Measurements from ENCODE around the gene OR2T8.
"Not testable (repeated sequence)": the region's sequence is repeated elsewhere in the genome, so short reads cannot be mapped to it uniquely, and the experiment has no call there.

Gene OR2T8, protein sequence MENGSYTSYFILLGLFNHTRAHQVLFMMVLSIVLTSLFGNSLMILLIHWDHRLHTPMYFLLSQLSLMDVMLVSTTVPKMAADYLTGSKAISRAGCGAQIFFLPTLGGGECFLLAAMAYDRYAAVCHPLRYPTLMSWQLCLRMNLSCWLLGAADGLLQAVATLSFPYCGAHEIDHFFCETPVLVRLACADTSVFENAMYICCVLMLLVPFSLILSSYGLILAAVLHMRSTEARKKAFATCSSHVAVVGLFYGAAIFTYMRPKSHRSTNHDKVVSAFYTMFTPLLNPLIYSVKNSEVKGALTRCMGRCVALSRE

DNA sequence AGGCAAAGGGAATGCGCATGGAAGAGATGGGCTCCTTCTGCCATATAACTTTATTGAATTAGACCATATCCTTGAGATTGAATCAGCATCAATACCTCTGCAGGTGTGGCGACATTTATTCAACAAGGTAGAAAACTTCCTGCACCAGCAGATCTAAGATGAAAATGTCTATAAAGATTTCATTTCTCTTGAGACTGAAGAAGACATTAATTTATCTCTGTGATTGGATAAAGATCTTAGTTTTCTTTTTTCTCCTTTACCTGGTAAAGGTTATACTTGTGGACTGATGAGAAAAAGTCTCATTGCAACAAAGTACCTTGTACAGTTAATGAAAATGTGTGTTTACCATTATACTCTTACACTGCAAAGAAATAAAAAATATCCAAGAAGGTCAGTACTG, at the start of gene OR2T8:
Gene OR2T8 (plus strand): TSS at position 301 of the 400 bp plus-strand sequence. CDS start 766 bp downstream, outside the sequence.
- DNase-seq (ENCODE audit: low spot score): no peak
- FAIRE-seq: no peak

DNA sequence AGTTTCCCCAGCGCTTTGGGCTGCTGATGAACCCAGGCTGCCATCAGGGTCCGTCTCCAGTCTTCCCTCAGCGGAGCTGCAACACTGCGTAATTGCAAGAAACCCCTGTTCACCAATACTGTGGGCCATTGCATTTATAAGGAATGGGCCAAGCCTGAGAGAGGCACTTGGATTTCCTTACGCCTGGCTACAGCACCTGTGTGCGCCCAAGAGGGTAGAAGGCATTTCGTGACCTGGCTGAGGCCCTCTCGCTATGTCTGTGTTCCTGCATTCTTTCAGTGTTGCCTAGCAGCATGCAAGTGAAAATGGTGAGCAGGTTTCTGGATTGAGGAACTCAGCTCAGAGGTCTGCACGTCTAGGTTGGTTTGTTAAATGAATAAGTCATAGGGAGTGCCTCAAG, 36.7 kb upstream of the OR2T8 start:
- no peak for FAIRE-seq
- no peak for DNase-seq (ENCODE audit: low spot score)

DNA sequence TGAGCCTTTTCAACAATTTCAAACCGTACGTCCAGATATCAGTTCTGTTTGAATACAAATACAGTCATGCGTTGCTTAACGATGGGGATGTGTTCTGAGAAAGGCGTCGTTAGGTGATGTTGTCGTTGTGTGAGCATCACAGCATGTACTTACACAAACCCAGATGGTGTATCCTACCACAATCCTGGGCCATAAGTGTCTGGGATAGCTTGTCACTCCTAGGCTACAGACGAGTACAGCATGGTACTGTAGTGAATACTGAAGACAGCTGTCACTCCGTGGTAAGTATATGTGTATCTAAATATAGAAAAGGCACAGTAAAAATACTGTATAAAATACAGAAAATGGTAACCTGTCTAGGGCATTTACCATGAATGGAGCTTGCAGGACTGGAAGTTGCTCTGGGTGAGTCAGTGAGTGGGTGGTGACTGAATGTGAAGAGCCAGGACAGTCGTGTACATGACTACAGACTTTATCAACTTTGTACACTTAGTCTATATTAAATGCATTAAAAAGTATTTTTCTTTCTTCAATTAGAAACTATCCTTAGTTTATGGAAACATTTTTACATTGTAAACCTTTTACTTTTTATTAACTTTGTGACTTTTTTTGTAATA, 35.1 kb upstream of the OR2T8 start:
- peak; percentile 20 for FAIRE-seq
- DNase-seq (ENCODE audit: low spot score): no peak

DNA sequence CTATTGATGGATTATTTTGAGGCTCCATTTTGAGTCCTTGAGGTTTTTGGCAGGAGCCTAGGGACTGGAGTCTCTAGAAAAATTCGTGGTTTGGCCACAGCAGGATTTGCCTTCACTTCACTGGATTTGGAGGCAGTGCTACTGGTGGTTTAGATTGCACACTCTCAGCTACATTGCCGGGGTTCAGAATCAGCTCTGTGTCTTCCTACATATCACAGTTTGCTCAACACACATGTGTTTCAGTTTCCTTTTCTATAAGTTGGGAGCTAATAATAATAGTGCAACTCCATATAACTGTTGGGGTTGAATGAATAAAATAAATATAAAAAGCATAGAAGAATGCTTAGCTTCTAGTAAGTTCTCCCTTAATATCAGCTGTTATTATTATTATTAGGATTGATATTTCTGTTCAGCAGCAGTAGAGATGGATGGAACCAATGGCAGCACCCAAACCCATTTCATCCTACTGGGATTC, 24.9 kb upstream of the OR2T8 start, which contains the start of gene OR2W3:
Gene OR2W3 (plus strand): TSS at position 425 of the 475 bp plus-strand sequence. CDS start 0 bp downstream, at position 425.
- FAIRE-seq (no peak), DNase-seq (ENCODE audit: low spot score) (no peak)

DNA sequence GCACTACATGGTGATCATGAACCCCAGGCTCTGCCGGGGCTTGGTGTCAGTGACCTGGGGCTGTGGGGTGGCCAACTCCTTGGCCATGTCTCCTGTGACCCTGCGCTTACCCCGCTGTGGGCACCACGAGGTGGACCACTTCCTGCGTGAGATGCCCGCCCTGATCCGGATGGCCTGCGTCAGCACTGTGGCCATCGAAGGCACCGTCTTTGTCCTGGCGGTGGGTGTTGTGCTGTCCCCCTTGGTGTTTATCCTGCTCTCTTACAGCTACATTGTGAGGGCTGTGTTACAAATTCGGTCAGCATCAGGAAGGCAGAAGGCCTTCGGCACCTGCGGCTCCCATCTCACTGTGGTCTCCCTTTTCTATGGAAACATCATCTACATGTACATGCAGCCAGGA, 24.1 kb upstream of the OR2T8 start:
- DNase-seq (ENCODE audit: low spot score) (no peak), FAIRE-seq (no peak)

DNA sequence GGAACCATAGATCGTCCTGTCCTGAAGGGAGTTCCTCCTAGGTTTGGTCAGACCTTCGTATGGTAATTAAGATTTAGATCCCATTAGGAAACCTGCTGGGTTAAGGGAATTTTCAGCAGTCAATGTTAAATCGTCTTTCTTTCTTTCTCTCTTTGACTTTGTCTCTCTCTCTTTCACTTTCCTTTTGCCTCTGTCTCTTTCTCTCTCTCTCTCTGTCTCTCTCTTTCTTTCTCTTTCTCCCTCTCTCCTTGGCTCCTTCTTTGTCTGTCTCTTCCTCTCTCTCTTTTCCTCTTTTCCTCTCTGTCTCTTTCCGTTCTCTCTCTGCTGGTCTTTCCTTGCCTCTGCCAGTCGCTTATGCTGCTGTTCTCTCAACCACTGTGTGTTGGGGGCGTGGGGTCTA, 15.9 kb upstream of the OR2T8 start:
- no peak for DNase-seq (ENCODE audit: low spot score)
- FAIRE-seq: no peak

DNA sequence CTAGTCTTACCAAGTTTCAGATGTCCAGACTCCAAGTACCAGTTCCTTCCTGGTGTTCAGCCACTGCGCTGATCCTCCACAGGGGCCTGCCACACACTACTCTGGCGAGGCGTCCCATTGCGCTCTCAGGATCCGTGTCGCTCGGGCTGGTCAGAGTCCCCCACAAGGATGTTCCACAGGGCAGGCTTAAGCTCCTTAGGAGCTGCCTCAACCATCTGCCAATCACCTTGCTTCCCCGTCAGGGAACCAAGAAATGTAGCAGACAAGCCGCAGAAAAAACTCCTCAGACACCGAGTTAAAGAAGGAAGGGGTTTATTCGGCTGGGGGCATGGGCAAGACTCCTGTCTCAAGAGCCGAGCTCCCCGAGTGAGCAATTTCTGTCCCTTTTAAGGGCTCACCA, 14.9 kb upstream of the OR2T8 start:
- no peak for FAIRE-seq
- DNase-seq (ENCODE audit: low spot score): no peak

DNA sequence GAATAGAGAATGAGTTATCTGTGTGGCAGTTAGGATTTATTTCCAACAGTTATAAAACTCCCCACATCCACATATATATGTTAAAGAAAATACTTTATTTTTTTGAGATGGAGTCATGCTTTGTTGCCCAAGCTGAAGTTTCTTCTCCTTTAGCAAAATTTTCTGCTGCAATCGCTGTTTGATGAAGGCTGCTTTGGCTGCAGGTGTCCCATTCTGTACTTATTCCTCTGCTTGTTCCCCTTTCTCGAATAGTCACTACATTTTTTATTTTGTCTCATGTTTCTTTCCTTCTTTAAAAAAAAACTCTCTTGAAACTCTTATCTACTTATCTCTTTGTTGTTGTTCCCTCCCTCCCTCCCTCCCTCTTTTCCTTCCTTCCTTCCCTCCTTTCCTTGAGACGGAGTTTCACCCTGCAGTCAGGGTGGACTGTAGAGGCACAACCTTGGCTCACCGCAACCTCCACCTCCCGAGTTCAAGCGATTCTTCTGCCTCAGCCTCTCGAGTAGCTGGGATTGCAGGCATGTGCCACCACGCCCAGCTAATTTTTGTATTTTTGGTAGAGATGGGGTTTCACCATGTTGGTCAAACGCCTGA, 14.0 kb upstream of the OR2T8 start:
- FAIRE-seq: no peak
- DNase-seq (ENCODE audit: low spot score): no peak

DNA sequence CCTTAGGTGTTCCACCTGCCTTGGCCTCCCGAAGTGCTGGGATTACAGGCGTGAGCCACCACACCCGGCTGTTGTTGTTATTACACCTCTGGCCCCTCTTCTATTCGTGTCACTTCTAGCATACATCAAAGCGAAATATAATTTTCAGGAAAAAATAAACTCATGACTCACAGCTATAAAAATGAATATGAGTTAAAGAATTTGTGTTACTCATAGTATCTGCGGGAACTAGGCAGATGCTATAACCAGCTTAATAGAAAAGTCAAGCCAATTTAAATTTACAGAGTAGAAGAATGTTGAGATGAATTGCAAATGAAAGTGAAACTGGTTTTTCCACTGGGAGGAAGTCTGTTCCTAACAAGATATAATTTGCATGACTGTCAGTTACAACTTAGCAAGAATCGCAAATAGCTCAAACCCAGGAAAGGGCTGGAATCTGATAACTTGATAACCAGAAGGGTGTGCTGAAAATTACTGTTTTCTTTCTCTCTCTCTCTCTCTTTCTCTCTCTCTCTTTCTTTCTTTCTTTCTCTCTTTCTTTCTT, 13.5 kb upstream of the OR2T8 start:
- FAIRE-seq (no peak), DNase-seq (ENCODE audit: low spot score) (peak; percentile 50)

DNA sequence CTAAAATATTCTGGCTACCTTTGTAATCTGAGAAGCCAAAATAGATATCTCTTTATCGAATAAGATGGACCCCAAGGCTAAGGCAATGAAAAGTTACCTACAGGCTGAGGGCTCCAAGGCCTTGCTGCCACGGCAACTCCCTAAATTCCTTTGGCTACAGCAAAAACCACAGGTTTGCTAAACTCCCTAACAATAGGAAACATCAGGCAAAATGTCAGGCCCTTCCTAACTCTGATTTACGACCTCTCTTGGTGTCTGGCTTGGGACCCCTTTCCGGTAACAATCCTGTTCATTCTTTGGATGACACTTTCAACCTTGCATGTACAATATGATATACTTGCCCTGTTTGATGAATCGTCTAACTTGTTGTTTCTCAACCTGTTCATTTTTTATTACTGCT, 11.3 kb upstream of the OR2T8 start:
- FAIRE-seq: no peak

DNA sequence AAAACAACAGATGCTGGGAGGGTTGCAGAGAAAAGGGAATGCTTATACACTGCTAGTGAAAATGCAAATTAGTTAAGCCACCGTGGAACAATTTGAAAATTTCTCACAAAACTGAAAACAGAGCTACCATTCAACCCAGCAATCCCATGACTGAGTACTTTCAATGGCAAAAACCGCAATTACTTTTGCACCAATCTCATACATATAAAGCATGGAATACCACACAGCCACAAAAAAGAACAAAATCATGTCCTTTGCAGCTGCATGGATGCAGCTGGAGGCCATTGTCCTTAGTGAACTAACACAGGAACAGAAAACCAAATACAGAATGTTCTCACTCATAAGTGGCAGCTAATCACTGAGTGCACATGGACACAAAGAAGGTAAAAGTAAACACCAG, 6.3 kb upstream of the OR2T8 start:
- FAIRE-seq (no peak), DNase-seq (ENCODE audit: low spot score) (no peak)

More for the DNA sequence above, 11.3 kb upstream of the OR2T8 start:
- DNase-seq (ENCODE audit: low spot score): peak; percentile 41

DNA sequence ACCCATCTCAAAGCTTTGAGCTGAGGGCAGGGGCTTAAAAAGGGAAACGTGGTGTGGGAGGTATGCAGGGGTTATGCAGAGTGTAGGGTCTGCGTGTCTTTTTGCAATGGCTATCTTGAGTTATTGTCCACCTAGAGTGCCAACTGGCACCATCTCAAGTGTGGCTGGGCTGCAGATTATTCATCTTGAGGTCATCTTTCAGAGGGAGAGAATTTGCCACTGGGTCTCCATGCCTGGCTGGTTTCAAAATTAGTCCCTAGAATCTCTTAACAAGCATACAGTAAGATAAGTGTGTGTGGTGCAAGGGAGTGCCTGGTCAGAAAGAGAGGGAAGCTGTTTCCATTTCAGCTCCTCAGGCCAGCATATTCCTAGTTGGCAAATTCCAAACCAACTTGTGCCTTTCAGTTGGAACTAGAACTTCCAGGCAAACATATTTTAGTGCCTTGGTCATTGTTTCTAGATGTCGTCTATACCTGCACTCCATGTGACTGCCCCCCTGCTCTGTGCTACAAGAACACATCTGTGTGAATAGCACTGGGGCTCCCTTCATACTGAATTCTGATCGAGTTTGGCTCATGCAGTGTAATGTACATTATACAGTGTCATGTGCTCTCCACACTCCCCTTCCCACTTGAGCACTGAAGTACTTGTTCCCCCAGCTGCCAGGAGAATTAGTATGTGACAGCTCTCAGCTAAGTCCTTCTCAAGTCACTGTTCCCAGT, 5.0 kb upstream of the OR2T8 start:
- FAIRE-seq (peak; percentile 27), DNase-seq (ENCODE audit: low spot score) (no peak)

DNA sequence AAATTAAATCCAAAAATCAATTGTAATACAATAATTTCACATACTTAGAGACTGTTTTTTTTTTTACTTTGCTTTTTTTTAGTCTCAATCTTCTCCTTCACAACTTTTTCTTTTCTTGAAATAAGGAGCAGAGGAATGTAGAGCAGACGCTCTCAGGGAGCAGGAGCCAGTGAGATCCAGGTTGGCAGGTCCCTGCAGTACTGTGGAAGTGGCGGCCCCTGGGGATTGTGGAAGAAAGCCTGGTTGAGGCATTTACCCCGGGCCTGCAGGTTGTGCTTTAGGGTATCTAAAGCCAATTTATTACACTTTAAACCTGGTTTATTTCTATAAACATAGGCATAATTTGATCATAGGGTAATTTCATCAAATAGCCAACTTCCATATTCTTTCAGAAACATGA, 3.9 kb downstream of the OR2T8 start:
- DNase-seq (ENCODE audit: low spot score) (no peak), FAIRE-seq (no peak)

DNA sequence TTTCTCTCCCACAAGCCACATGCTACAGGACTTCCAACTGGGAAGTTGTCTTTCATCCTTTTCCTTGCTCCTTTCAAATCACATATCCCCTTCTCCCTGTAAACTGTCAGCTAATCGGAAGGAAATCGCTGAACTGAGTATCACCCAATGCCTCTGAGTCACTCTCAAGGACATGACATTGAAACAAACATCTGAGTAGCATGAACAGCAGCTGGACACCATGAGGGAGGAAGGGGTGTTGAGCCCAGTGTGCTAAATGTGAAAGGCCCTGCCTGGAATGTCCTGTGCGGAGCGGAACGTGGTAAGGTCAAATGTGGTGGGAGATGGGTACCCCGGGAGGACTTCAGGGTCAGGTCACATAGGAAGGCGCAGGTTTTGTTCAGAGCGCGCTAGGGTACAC, 4.8 kb downstream of the OR2T8 start, which contains the start of gene OR2AJ1:
Gene OR2AJ1 (plus strand): TSS at position 22 of the 400 bp plus-strand sequence. CDS start 8,880 bp downstream, outside the sequence.
- FAIRE-seq: no peak
- DNase-seq (ENCODE audit: low spot score): no peak

DNA sequence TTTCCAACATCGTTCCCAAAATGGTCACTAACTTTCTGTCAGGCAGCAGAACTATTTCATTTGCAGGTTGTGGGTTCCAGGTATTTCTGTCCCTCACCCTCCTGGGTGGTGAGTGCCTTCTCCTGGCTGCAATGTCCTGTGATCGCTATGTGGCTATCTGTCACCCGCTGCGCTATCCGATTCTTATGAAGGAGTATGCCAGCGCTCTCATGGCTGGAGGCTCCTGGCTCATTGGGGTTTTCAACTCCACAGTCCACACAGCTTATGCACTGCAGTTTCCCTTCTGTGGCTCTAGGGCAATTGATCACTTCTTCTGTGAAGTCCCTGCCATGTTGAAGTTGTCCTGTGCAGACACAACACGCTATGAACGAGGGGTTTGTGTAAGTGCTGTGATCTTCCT, 13.9 kb downstream of the OR2T8 start:
- FAIRE-seq (no peak), DNase-seq (ENCODE audit: low spot score) (no peak)

DNA sequence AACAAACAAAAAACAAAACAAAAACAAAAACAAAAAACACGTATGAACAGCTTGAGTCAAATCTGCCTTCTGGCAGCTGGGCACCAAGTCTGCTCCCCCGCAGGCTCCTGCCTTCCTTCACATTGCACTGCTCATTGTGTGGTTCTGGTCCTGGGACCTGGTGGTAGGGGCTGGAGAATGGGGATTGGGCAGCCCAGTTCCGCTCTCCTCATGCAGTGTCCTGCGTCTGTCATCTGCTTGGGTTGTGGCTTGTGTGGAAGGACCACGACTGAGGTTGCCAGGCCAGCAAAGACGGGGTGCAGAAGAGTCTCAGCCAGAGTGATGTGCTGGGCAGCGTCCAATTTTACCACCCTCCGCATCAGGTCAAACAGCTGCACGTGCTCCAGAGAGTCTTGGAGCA, 15.7 kb downstream of the OR2T8 start:
- DNase-seq (ENCODE audit: low spot score) (no peak), FAIRE-seq (no peak)

DNA sequence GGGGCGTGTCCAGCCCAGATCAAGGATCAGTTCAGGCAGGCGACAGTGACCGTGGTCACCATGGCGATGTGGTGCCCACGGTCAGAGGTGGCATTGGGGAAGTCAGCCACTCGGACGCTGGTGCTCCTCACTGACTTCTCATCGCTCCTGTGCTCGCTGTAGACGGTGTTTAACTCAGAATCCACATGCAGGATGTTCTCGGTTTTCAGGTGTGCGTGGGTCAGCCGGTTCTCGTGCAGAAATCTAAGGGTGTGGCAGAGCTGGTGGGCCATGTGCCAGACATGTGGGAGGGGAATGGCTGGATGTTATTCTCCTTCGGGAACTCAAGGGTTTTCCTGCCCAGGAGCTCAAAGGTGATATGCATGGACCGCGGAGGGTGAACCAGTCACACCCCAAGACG, 16.4 kb downstream of the OR2T8 start:
- DNase-seq (ENCODE audit: low spot score) (no peak), FAIRE-seq (no peak)

DNA sequence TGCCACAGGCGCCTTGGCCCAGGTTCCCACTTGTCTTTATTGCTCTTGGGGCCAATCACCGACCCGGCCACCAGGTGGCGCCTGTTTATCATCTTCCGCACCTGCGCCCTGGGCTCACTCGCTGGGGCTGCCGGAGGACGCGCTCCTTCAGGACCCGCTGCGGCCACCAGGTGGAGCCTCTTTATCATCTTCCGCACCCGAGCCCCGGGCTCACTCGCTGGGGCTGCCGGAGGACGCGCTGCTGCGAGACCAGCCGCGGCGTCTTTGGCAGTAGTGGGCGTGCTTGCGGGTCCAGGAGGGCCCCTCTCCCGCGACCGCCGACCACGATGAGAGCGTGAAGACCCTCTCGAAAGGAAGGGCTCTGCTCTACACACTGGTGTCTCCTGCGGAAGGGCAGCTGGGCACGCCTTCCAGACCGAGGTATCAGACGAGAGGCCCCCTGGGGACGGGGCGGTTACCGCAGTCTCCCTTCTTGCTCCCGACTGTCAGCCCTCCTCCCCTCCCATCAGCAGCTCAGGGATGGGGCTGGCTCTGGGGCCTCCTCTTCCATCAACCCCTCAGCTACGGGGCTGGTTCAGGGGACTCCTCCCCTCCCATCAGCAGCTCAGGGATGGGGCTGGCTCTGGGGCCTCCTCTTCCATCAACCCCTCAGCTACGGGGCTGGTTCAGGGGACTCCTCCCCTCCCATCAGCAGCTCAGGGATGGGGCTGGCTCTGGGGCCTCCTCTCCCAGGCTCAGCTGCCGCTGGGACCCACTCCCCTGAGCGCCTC, 17.1 kb downstream of the OR2T8 start:
- FAIRE-seq: not testable (repeated sequence)
- DNase-seq (ENCODE audit: low spot score): peak; percentile 22

DNA sequence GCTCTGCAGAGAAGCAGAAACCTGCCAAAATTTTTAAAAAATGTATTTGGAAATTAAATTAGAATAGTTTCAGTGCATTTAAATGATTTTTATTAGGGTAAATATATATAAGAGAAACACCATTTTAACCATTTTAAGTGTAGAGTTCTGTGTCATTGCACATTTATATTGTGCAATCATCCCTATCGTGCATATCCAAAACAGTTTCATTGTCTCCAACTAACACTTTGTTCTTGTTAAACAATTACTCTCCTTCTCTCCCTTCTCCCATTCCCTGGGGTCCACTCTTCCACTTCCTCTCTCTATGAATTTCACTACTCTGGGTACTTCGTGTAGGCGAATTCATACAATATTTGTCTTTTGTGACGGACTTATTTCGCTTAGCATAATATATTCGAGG, 22.6 kb downstream of the OR2T8 start:
- DNase-seq (ENCODE audit: low spot score) (no peak), FAIRE-seq (no peak)

DNA sequence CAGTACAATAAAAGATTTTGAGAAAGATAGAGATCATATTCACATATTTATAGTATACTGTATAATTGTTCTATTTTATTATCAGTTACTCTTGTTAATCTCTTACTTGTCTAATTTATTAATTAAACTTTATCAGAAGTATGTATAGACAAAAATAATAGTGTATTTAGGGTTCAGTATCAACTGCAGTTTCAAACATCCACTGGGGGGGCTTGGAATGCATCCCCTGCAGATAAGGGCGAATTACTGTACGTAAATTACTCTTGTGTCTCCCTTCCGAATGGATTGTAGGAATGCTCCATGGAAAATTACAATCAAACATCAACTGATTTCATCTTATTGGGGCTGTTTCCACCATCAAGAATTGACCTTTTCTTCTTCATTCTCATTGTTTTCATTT, 28.5 kb downstream of the OR2T8 start, which contains the start of gene OR2L8:
Gene OR2L8 (plus strand): TSS at position 301 of the 400 bp plus-strand sequence. CDS start 0 bp downstream, at position 301.
- FAIRE-seq: no peak
- DNase-seq (ENCODE audit: low spot score): no peak

DNA sequence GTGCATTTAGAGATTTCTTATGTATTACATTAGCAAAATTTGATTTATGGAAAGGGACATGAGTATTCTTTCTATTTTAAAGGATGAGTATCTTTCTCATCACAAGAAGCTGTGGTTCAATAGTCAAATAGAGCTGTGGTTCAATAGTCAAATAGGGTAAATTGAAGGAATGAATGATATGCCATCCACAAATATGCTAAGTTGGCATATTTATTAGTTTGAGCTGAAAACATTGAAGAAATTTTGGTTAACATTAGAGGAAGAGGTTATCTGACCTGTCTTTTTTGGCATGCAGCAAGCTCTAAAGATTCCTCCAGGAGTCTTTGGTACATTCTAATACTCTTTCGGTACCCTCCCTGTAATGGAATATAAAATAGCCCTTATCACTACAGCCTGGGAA, 33.4 kb downstream of the OR2T8 start:
- no peak for FAIRE-seq
- no peak for DNase-seq (ENCODE audit: low spot score)

All from urothelium cell line (cell line).